ENCODE results near the gene NOC4L.
"Not testable (repeated sequence)": the region's sequence is repeated elsewhere in the genome, so short reads cannot be mapped to it uniquely, and the experiment has no call there.

NOC4L gene

DNA sequence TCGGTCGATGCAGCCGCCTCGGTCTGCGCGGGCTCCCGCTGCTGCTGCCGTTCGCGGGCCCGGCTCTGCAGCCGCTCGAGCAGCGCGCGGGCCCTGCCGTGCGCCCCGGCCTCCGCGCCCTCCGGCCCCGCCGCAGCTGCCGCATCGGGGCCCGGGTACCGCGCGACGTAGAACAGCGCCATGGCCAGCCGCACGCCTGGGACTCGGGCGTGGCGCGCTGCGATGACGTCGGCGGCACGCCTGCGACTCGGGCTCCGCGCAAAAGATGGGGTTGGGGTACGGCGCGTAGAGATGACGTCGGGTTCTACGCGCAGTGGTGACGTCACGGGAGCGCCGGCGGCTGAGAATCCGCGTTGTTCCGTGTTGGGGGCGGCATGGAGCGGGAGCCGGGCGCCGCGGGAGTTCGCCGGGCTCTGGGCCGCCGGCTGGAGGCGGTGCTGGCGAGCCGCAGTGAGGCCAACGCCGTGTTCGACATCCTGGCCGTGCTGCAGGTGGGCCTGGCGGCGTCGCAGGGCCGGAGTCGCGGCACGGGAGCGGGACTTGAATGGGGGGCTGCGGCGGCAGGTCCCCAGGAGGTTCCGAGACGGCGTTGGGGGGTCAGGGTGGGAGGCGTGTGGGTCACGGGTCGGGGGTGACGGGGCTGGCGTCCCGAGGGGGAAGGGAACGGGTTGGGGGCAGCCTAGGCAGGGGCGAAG, at the start of gene NOC4L, which contains the start of gene DDX51:
Gene NOC4L (plus strand): TSS at position 343 of the 695 bp plus-strand sequence. CDS start 32 bp downstream, at position 375.
Gene DDX51 (minus strand): TSS at position 205 of the 695 bp plus-strand sequence. CDS start 23 bp downstream, at position 182.
- Histone ChIP-seq H3K9me3 (ENCODE audit: control insufficient read depth in 1 of 2, low read length in 2 of 2) (no peaks in the 10 kb centered on the region), H3K27me3 (ENCODE audit: control insufficient read depth in 1 of 2, insufficient read depth in 2 of 2, low read length in 2 of 2) (no peaks in the 10 kb centered on the region), H3K4me3 (ENCODE audit: low read depth in 1 of 2, low read length in 2 of 2) (peak within 1 kb of the TSS; percentile 82 to 85), H3K27ac (ENCODE audit: low read depth, low read length) (peak within 1 kb of the TSS; percentile 73), H3K36me3 (ENCODE audit: control insufficient read depth in 1 of 2, insufficient read depth in 2 of 2, low read length in 2 of 2) (peaks cover 15 to 42% of the 10 kb centered on the region in 2 donors), H3K4me1 (ENCODE audit: control insufficient read depth in 1 of 2, insufficient read depth in 2 of 2, low read length in 2 of 2) (peaks cover 15 to 24% of the 10 kb centered on the region in 2 donors), H3K9ac (ENCODE audit: low read depth in 1 of 2, low read length in 2 of 2) (peak within 1 kb of the TSS; percentile 77 to 78)

DNA sequence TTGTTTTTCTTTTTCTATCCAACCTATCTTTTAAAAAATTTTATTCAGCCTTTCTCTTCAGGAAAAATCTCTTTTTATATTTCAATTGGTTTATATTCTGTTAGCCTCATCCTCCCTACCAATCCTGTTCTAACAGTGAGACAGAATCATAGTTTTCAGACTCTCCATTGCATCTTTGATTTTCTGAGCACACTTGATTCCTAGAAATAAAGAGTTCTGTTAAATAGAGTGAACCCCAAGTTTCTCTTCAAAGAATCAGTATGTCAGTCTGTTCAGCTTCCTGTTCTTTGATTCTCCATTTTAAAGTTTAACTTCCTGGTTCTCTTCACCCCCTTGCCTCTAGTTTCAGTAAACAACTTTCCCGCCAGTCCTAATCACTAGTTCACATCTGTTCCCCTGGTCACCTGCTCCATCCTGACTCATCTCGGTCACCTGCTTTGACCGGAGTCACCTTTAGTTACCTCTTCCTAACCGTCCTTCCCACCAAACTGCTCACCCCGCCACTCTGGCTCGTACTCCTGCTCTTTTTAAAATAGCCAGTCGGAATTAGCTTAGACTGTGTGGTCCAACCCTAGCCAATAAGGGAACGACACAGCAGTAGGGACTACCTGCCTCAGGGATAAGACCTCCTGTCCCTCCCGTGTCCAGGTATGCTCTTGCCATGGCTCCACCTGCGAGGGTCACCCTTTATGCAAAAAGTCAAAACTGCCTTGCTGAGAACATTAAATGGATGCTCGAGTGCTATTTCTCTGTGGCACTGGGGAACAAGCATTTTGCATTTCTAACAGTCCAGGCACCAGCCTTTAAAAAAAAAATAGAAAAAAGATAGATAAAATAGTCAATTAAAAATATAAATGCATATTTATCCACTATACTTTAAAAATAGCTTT, 48.5 kb upstream of the NOC4L start:
- H3K9ac ChIP-seq (ENCODE audit: low read depth in 1 of 2, low read length in 2 of 2), result no peak overlapping the region
- H3K4me3 ChIP-seq (ENCODE audit: low read depth in 1 of 2, low read length in 2 of 2), result no peak overlapping the region
- H3K36me3 ChIP-seq (ENCODE audit: control insufficient read depth in 1 of 2, insufficient read depth in 2 of 2, low read length in 2 of 2), result peaks cover 7 to 22% of the 10 kb centered on the region in 2 donors
- no peaks in the 10 kb centered on the region for H3K4me1 ChIP-seq (ENCODE audit: control insufficient read depth in 1 of 2, insufficient read depth in 2 of 2, low read length in 2 of 2)
- H3K27me3 ChIP-seq (ENCODE audit: control insufficient read depth in 1 of 2, insufficient read depth in 2 of 2, low read length in 2 of 2), result no peaks in the 10 kb centered on the region
- H3K9me3 ChIP-seq (ENCODE audit: control insufficient read depth in 1 of 2, low read length in 2 of 2), result no peaks in the 10 kb centered on the region
- no peak overlapping the region for H3K27ac ChIP-seq (ENCODE audit: low read depth, low read length)

DNA sequence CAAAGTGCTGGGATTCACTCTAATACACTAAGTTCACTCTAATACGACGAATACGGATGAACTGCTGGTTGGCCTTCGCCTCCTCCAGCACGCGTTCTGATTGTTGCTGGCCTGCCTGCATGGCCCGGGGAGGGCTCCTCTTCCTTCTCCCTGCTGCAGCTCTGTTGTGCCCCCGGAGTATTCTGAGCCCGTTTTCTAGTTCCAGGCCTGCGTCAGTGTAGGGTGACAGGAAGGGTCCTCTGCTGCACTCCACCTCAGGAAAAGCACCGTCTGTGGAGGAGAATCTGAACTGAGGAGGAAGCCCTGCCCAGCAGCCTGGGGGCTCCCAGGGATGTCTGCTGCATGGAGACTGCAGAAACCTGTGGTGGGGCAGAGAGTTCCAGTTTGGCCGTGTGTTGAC, 44.5 kb upstream of the NOC4L start:
- no peak overlapping the region for H3K9ac ChIP-seq (ENCODE audit: low read depth in 1 of 2, low read length in 2 of 2)
- no peak overlapping the region for H3K4me3 ChIP-seq (ENCODE audit: low read depth in 1 of 2, low read length in 2 of 2)
- peaks cover 7 to 23% of the 10 kb centered on the region in 2 donors for H3K36me3 ChIP-seq (ENCODE audit: control insufficient read depth in 1 of 2, insufficient read depth in 2 of 2, low read length in 2 of 2)
- H3K27ac ChIP-seq (ENCODE audit: low read depth, low read length), result no peak overlapping the region
- no peaks in the 10 kb centered on the region for H3K4me1 ChIP-seq (ENCODE audit: control insufficient read depth in 1 of 2, insufficient read depth in 2 of 2, low read length in 2 of 2)
- no peaks in the 10 kb centered on the region for H3K9me3 ChIP-seq (ENCODE audit: control insufficient read depth in 1 of 2, low read length in 2 of 2)
- H3K27me3 ChIP-seq (ENCODE audit: control insufficient read depth in 1 of 2, insufficient read depth in 2 of 2, low read length in 2 of 2), result no peaks in the 10 kb centered on the region

DNA sequence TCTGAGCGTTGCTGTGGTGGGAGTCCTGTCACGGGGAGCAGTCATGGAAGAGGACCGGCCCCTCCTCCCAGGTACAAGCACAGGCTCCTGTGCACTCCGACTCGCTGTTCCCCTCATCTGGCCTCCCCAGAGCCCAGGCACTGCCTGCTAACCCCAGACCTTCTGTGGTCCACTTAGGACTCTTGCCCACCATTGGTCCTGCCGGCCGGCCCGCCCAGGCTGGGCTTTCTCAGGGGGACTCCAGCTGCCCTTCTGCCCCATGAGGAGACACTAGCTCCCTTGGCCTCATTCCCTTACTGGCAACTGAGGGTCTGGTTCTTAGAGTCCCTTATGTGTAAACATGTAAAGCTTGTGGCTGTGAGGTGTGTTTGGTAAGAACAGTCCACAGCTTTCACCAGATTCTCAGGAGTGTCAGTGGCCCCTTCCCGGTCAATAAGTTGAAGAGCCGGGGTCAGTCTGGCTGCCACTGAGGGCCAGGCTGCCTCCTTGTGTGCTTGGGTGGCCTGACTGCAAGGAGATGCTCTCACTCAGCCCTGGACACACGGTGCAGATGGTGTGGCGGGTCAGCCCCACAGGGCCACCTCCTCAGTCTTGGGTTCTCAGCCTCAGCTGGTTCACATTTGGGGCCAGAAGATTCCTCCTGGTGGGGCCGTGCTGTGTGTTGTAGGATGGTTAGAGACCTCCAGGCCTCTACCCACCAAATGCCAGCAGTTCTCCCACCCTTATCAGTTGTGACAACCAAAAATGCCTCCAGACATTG, 43.8 kb upstream of the NOC4L start:
- no peaks in the 10 kb centered on the region for H3K4me1 ChIP-seq (ENCODE audit: control insufficient read depth in 1 of 2, insufficient read depth in 2 of 2, low read length in 2 of 2)
- no peak overlapping the region for H3K27ac ChIP-seq (ENCODE audit: low read depth, low read length)
- no peaks in the 10 kb centered on the region for H3K27me3 ChIP-seq (ENCODE audit: control insufficient read depth in 1 of 2, insufficient read depth in 2 of 2, low read length in 2 of 2)
- no peaks in the 10 kb centered on the region for H3K9me3 ChIP-seq (ENCODE audit: control insufficient read depth in 1 of 2, low read length in 2 of 2)
- no peak overlapping the region for H3K9ac ChIP-seq (ENCODE audit: low read depth in 1 of 2, low read length in 2 of 2)
- H3K36me3 ChIP-seq (ENCODE audit: control insufficient read depth in 1 of 2, insufficient read depth in 2 of 2, low read length in 2 of 2), result peaks cover 10 to 28% of the 10 kb centered on the region in 2 donors
- no peak overlapping the region for H3K4me3 ChIP-seq (ENCODE audit: low read depth in 1 of 2, low read length in 2 of 2)

DNA sequence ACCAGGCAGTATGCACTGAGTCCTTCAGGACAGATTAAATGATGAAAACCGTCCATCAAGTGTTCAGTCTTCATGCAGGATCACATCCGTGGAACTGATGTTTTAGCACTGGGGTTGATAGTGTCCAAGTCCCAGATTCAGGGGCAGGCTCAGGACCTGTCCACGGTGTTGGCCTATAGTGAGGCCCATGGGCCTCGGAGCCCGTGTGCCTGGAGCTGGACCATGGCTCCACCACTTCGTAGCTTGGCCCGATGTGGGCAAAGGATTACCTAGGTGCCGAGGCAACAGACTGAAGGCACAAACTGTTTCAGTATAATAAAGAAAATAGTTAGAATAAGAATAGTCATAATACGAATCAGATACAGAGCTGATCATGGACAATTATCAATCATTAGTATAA, 42.0 kb upstream of the NOC4L start:
- H3K27ac ChIP-seq (ENCODE audit: low read depth, low read length), result no peak overlapping the region
- H3K4me1 ChIP-seq (ENCODE audit: control insufficient read depth in 1 of 2, insufficient read depth in 2 of 2, low read length in 2 of 2), result no peaks in the 10 kb centered on the region
- H3K27me3 ChIP-seq (ENCODE audit: control insufficient read depth in 1 of 2, insufficient read depth in 2 of 2, low read length in 2 of 2), result no peaks in the 10 kb centered on the region
- H3K36me3 ChIP-seq (ENCODE audit: control insufficient read depth in 1 of 2, insufficient read depth in 2 of 2, low read length in 2 of 2), result peaks cover 10 to 20% of the 10 kb centered on the region in 2 donors
- H3K9ac ChIP-seq (ENCODE audit: low read depth in 1 of 2, low read length in 2 of 2), result no peak overlapping the region
- no peaks in the 10 kb centered on the region for H3K9me3 ChIP-seq (ENCODE audit: control insufficient read depth in 1 of 2, low read length in 2 of 2)
- no peak overlapping the region for H3K4me3 ChIP-seq (ENCODE audit: low read depth in 1 of 2, low read length in 2 of 2)

- not testable (repeated sequence) for H3K9me3 ChIP-seq (ENCODE audit: control insufficient read depth in 1 of 2, low read length in 2 of 2); H3K4me1 ChIP-seq (ENCODE audit: control insufficient read depth in 1 of 2, insufficient read depth in 2 of 2, low read length in 2 of 2); H3K4me3 ChIP-seq (ENCODE audit: low read depth in 1 of 2, low read length in 2 of 2); H3K27ac ChIP-seq (ENCODE audit: low read depth, low read length); H3K27me3 ChIP-seq (ENCODE audit: control insufficient read depth in 1 of 2, insufficient read depth in 2 of 2, low read length in 2 of 2); H3K9ac ChIP-seq (ENCODE audit: low read depth in 1 of 2, low read length in 2 of 2)
- peaks cover 11 to 21% of the 10 kb centered on the region in 2 donors for H3K36me3 ChIP-seq (ENCODE audit: control insufficient read depth in 1 of 2, insufficient read depth in 2 of 2, low read length in 2 of 2)
Measured at GRCh38 chr12:132103072-132103471, 41.2 kb upstream of the NOC4L start.

- H3K9me3 ChIP-seq (ENCODE audit: control insufficient read depth in 1 of 2, low read length in 2 of 2), result no peaks in the 10 kb centered on the region
- H3K27ac ChIP-seq (ENCODE audit: low read depth, low read length), result no peak overlapping the region
- no peak overlapping the region for H3K4me3 ChIP-seq (ENCODE audit: low read depth in 1 of 2, low read length in 2 of 2)
- H3K36me3 ChIP-seq (ENCODE audit: control insufficient read depth in 1 of 2, insufficient read depth in 2 of 2, low read length in 2 of 2), result peaks cover 14 to 28% of the 10 kb centered on the region in 2 donors
- no peaks in the 10 kb centered on the region for H3K27me3 ChIP-seq (ENCODE audit: control insufficient read depth in 1 of 2, insufficient read depth in 2 of 2, low read length in 2 of 2)
- H3K9ac ChIP-seq (ENCODE audit: low read depth in 1 of 2, low read length in 2 of 2), result no peak overlapping the region
- H3K4me1 ChIP-seq (ENCODE audit: control insufficient read depth in 1 of 2, insufficient read depth in 2 of 2, low read length in 2 of 2), result no peaks in the 10 kb centered on the region
Measured at GRCh38 chr12:132103542-132104308, 40.5 kb upstream of the NOC4L start.

GRCh38 chr12:132105467-132105866, 38.8 kb upstream of the NOC4L start:
- Histone ChIP-seq H3K36me3 (ENCODE audit: control insufficient read depth in 1 of 2, insufficient read depth in 2 of 2, low read length in 2 of 2) (peaks cover 11 to 27% of the 10 kb centered on the region in 2 donors), H3K27me3 (ENCODE audit: control insufficient read depth in 1 of 2, insufficient read depth in 2 of 2, low read length in 2 of 2) (no peaks in the 10 kb centered on the region), H3K9me3 (ENCODE audit: control insufficient read depth in 1 of 2, low read length in 2 of 2) (no peaks in the 10 kb centered on the region), H3K9ac (ENCODE audit: low read depth in 1 of 2, low read length in 2 of 2) (no peak overlapping the region), H3K4me1 (ENCODE audit: control insufficient read depth in 1 of 2, insufficient read depth in 2 of 2, low read length in 2 of 2) (no peaks in the 10 kb centered on the region), H3K4me3 (ENCODE audit: low read depth in 1 of 2, low read length in 2 of 2) (no peak overlapping the region), H3K27ac (ENCODE audit: low read depth, low read length) (no peak overlapping the region)

- H3K9me3 ChIP-seq (ENCODE audit: control insufficient read depth in 1 of 2, low read length in 2 of 2), result no peaks in the 10 kb centered on the region
- H3K4me3 ChIP-seq (ENCODE audit: low read depth in 1 of 2, low read length in 2 of 2), result no peak overlapping the region
- H3K27ac ChIP-seq (ENCODE audit: low read depth, low read length), result no peak overlapping the region
- H3K4me1 ChIP-seq (ENCODE audit: control insufficient read depth in 1 of 2, insufficient read depth in 2 of 2, low read length in 2 of 2), result no peaks in the 10 kb centered on the region
- no peaks in the 10 kb centered on the region for H3K27me3 ChIP-seq (ENCODE audit: control insufficient read depth in 1 of 2, insufficient read depth in 2 of 2, low read length in 2 of 2)
- H3K9ac ChIP-seq (ENCODE audit: low read depth in 1 of 2, low read length in 2 of 2), result no peak overlapping the region
- peaks cover 14 to 33% of the 10 kb centered on the region in 2 donors for H3K36me3 ChIP-seq (ENCODE audit: control insufficient read depth in 1 of 2, insufficient read depth in 2 of 2, low read length in 2 of 2)
Measured at GRCh38 chr12:132106921-132107320, 37.3 kb upstream of the NOC4L start.

All from duodenal mucosa (tissue), 2 donors.